KMS-11 (cell line): Measurements from ENCODE around the gene ARHGEF7.

ENCODE experiments used
- H2AFZ ChIP-seq: fragments of 200-600 bp; sonication (generic); 2 replicates; pipeline ENCODE4 v1.6.1; 2016; ENCODE audit warnings: antibody characterized with exemption, mixed run types, low read depth
- H3K27ac ChIP-seq: fragments of 200-600 bp; sonication (generic); 2 replicates; pipeline ENCODE4 v1.6.1; 2016; ENCODE audit warnings: mild to moderate bottlenecking, mixed run types
- H3K27me3 ChIP-seq: fragments of 200-600 bp; sonication (generic); 2 replicates; pipeline ENCODE4 v1.6.1; 2017; ENCODE audit warnings: mild to moderate bottlenecking, low read depth, mixed run types, moderate library complexity; ENCODE audit not compliant: insufficient read depth
- H3K36me3 ChIP-seq: fragments of 200-600 bp; sonication (generic); 2 replicates; pipeline ENCODE4 v1.6.1; 2017; ENCODE audit warnings: mild to moderate bottlenecking, mixed run types; ENCODE audit not compliant: insufficient read depth
- H3K4me1 ChIP-seq: fragments of 200-600 bp; sonication (generic); 2 replicates; pipeline ENCODE4 v1.6.1; 2016; ENCODE audit warnings: mild to moderate bottlenecking, low read depth, mixed run types; ENCODE audit not compliant: poor library complexity, severe bottlenecking
- H3K4me2 ChIP-seq: fragments of 200-600 bp; sonication (generic); 2 replicates; pipeline ENCODE4 v1.7.0; 2016; ENCODE audit warnings: mild to moderate bottlenecking, mixed run types
- H3K4me3 ChIP-seq: fragments of 200-600 bp; sonication (generic); IDR thresholded peaks from 2 replicates; pipeline ENCODE4 v1.6.1; 2017; ENCODE audit warnings: low read depth, low read length, mixed read lengths; ENCODE audit not compliant: insufficient read depth
- H3K79me2 ChIP-seq: fragments of 200-600 bp; sonication (generic); 2 replicates; pipeline ENCODE4 v1.6.1; 2016; ENCODE audit warnings: low read depth, mixed run types; ENCODE audit not compliant: insufficient read depth
- H3K9ac ChIP-seq: fragments of 200-600 bp; sonication (generic); 2 replicates; pipeline ENCODE4 v1.6.1; 2016; ENCODE audit warnings: mild to moderate bottlenecking, mixed run types
- H4K20me1 ChIP-seq: fragments of 200-600 bp; sonication (generic); 2 replicates; pipeline ENCODE4 v1.6.1; 2016; ENCODE audit warnings: mild to moderate bottlenecking, mixed run types; ENCODE audit not compliant: insufficient read depth
- TF ChIP-seq, protein P1 (sequence below): fragments of 200-600 bp; sonication (generic); conservative IDR thresholded peaks from 2 replicates; pipeline ENCODE4 v1.6.1; 2017; ENCODE audit warnings: low read depth, mild to moderate bottlenecking, antibody characterized with exemption, low read length, moderate library complexity, mixed read lengths

The ARHGEF7 gene

DNA sequence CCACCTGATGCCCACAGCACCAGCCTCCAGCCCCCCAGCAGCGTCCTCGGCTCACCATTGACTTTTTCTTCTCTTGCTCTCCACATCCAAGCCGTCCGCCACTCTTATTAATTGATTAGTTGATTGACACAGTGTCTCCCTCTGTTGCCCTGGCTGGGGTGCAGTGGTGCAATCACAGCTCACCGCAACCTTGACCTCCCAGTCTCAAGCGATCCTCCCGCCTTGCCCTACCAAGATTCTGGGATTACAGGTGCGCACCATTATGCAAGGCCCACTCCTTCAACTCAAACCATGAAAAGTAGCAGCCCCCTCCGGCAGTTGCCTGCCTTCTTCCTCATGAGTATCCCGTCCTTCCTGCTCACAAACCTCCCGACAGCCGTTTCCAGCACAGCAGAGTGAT, 204.4 kb downstream of the ARHGEF7 start:
- TF ChIP-seq, protein P1, sequence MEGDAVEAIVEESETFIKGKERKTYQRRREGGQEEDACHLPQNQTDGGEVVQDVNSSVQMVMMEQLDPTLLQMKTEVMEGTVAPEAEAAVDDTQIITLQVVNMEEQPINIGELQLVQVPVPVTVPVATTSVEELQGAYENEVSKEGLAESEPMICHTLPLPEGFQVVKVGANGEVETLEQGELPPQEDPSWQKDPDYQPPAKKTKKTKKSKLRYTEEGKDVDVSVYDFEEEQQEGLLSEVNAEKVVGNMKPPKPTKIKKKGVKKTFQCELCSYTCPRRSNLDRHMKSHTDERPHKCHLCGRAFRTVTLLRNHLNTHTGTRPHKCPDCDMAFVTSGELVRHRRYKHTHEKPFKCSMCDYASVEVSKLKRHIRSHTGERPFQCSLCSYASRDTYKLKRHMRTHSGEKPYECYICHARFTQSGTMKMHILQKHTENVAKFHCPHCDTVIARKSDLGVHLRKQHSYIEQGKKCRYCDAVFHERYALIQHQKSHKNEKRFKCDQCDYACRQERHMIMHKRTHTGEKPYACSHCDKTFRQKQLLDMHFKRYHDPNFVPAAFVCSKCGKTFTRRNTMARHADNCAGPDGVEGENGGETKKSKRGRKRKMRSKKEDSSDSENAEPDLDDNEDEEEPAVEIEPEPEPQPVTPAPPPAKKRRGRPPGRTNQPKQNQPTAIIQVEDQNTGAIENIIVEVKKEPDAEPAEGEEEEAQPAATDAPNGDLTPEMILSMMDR: no peak
- H3K4me1 ChIP-seq: no peaks in the 10 kb centered on the region
- no peak overlapping the region for H3K27ac ChIP-seq
- no peaks in the 10 kb centered on the region for H4K20me1 ChIP-seq
- H3K4me3 ChIP-seq: no peak overlapping the region
- no peak overlapping the region for H3K9ac ChIP-seq
- no peaks in the 10 kb centered on the region for H3K27me3 ChIP-seq
- H3K79me2 ChIP-seq: no peaks in the 10 kb centered on the region
- H2AFZ ChIP-seq: no peak overlapping the region
- H3K36me3 ChIP-seq: no peaks in the 10 kb centered on the region
- no peak overlapping the region for H3K4me2 ChIP-seq

DNA sequence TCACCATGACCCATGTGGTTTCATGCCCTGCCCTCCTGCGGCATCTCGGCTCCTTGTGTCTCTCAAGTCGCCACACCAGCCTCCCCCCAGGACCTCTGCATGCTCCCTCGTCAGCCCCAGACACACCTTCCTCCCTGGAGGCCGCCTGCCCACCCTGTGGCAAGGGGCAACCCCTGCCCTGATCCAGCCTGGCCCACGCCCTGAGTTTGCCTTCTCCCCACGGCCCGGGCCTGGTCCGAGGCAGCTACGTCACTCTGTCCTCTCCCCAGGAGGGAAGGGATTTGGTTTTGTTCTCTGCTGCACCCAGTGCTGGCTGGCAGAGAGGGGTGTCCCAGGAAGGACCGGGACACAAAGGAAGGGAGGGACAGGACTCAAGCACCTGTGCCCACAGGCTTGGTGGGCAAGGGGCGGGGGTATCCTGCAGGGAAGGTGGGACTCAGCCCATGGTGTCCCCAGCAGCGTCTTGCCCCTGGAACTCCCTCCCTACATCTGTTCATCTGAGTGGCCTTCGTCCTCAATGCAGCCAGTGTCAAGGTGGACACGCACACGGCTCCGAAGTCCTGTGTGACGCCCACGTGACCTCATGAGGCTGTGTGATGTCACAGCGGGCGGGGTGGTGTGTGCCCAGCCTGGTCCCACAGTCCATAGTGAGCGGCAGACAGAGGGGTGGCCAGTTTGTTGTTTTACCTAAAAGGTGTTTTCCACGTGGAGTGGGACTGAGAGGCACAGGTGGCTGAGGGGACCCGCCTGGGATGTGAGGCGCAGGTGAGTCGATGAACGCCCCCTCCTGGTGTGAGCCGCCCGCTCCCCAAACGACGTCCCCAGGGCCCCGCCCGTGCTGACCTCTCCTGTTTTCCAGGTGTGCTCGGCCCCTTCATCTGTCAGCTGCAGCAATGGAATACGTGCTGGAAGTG, 205.1 kb downstream of the ARHGEF7 start, which contains the start of gene TEX29:
TEX29 (plus strand) TSS at position 645 of the 914 bp plus-strand sequence; CDS start at position 894, 249 bp downstream.
- H2AFZ ChIP-seq: no peak within 1 kb of the TSS
- H3K4me2 ChIP-seq: no peak within 1 kb of the TSS
- H3K9ac ChIP-seq: no peak within 1 kb of the TSS
- H3K27me3 ChIP-seq: no peaks in the 10 kb centered on the region
- H4K20me1 ChIP-seq: no peaks in the 10 kb centered on the region
- no peaks in the 10 kb centered on the region for H3K4me1 ChIP-seq
- TF ChIP-seq, protein P1: no peak
- H3K27ac ChIP-seq: no peak within 1 kb of the TSS
- no peaks in the 10 kb centered on the region for H3K79me2 ChIP-seq
- H3K36me3 ChIP-seq: no peaks in the 10 kb centered on the region
- H3K4me3 ChIP-seq: no peak within 1 kb of the TSS

DNA sequence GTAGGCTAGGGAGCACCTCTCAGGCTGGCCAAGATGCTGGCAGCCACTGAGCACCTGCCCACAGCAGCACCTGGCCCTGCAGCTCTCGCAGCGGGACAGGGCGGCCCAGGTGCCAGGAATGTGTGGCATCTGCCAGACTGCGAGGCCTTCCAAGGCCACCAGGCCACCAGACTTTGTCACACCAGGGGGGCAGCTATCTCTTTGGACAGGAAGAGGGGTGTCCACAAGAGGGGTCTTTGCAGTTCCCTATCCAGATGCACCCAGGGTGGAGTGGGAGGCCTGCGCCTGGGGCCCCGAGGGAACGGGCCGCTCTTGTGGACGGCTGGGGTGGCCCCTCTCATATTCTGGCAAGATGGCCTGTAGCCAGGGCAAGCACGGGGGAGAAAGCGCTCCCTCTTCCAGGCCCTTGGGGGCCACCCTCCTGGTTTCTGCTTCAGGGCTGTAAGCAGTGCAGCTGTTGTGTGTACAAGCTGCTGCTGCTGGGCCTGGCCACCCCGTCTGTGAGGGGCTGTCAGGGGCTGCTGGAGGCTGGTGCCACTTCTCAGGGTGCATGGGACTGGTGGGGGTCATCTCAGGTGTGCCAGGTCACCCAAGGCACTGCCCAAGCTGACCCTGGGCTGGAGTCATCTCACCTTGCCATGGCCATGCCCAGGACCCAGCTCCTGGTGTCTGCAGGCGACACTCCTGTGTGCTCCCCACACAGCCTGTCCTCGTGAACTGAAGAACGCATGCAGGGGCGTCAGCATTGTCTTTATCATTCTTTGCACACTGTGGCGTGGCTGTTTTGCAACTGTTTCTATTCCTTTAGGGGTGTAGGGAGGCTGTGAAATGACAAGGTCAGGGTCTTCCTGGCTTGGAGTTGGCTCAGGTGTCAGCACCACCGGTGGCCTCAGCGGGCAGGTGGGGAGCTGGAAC, 207.1 kb downstream of the ARHGEF7 start:
- Histone ChIP-seq H3K27ac (no peak overlapping the region), H3K36me3 (no peaks in the 10 kb centered on the region), H3K4me1 (no peaks in the 10 kb centered on the region), H3K4me3 (no peak overlapping the region), H4K20me1 (no peaks in the 10 kb centered on the region), H2AFZ (no peak overlapping the region), H3K27me3 (no peaks in the 10 kb centered on the region), H3K79me2 (no peaks in the 10 kb centered on the region), H3K9ac (no peak overlapping the region), H3K4me2 (no peak overlapping the region)
- TF ChIP-seq, protein P1: no peak

DNA sequence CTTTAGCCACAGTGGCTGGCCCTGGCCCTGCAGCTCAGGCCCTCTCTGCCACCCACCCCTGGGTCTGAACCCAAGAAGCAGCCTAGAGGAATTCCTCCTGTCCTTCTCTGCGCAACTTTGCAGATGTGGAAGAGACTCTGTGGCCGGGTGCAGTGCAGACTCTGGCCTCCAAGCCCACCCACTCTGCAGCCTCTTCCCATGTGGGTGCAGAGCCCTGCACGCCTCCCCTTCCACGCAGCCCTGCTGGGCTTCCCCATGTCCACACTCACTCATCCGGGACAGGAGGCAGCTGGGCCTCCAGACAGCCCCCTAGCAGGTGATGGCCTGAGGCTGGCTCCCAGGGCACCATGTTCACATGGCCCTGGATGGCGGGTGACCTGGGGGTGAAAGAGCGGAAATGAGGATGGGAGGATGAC, 207.8 kb downstream of the ARHGEF7 start:
- Histone ChIP-seq H4K20me1 (no peaks in the 10 kb centered on the region), H3K4me1 (no peaks in the 10 kb centered on the region), H3K27ac (no peak overlapping the region), H3K4me2 (no peak overlapping the region), H3K27me3 (no peaks in the 10 kb centered on the region), H3K4me3 (no peak overlapping the region), H3K36me3 (no peaks in the 10 kb centered on the region), H3K79me2 (no peaks in the 10 kb centered on the region), H3K9ac (no peak overlapping the region), H2AFZ (no peak overlapping the region)
- TF ChIP-seq, protein P1: no peak
